Measurements from ENCODE around the gene RRAD.

- TF ChIP-seq EZH2 (IDR thresholded peaks at IDR 0.05) (no peak), POLR2AphosphoS5 (IDR thresholded peaks at IDR 0.05; ENCODE audit: borderline replicate concordance, low read depth, low read length) (no peak)
Measured at GRCh38 chr16:66958857-66959703, 33.7 kb upstream of the RRAD start.

All from SK-N-MC (cell line).